22Rv1 (cell line): ENCODE results near the gene FBXO8.

Experiments used
- ZFX ChIP-seq: fragments of 450-650 bp; IDR thresholded peaks from 2 replicates; pipeline ENCODE4 v1.6.1; 2017; ENCODE audit warnings: antibody characterized with exemption, borderline replicate concordance
- TF ChIP-seq, protein P1 (sequence below): fragments of 450-650 bp; IDR thresholded peaks from 2 replicates; pipeline ENCODE4 v1.5.1; 2017; ENCODE audit warnings: mild to moderate bottlenecking

DNA sequence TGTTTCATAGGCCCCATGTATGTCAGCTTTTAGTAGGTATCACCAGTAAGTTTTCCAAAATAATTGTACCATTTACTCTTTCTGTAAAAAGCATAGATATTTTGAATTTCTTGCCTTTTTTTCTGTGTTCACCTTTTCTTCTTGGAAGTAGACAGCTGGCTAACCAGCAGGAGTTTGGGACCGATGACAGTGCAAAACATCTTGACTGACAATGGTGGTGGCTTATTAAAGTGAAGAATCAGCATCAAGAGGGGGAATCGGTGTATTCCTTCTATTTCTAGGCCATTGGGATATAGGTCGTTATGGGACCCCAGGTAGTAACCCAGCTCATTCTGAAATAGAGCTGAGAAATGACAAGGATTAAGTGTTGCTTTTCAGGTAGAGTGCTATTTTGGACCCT lies 3.4 kb upstream of the FBXO8 start:
- TF ChIP-seq, protein P1, sequence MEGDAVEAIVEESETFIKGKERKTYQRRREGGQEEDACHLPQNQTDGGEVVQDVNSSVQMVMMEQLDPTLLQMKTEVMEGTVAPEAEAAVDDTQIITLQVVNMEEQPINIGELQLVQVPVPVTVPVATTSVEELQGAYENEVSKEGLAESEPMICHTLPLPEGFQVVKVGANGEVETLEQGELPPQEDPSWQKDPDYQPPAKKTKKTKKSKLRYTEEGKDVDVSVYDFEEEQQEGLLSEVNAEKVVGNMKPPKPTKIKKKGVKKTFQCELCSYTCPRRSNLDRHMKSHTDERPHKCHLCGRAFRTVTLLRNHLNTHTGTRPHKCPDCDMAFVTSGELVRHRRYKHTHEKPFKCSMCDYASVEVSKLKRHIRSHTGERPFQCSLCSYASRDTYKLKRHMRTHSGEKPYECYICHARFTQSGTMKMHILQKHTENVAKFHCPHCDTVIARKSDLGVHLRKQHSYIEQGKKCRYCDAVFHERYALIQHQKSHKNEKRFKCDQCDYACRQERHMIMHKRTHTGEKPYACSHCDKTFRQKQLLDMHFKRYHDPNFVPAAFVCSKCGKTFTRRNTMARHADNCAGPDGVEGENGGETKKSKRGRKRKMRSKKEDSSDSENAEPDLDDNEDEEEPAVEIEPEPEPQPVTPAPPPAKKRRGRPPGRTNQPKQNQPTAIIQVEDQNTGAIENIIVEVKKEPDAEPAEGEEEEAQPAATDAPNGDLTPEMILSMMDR: no peak
- TF ChIP-seq ZFX: no peak
